Measurements from ENCODE around the gene HORMAD2. TPM values are rescaled to one million over a fixed set of nuclear protein-coding genes. Genes with fewer than 3 reads are reported as not detected.
A peak's percentile ranks its signal among the peaks of the same experiment; 100 is the strongest.
"Not testable (repeated sequence)": the region's sequence is repeated elsewhere in the genome, so short reads cannot be mapped to it uniquely, and the experiment has no call there.

The HORMAD2 gene
- total RNA-seq, 1 donor from 2014 or later = 1.5 TPM

- not testable (repeated sequence) for DNase-seq (ENCODE audit: low spot score); ATAC-seq
Measured at GRCh38 chr22:30100770-30101169, 20.5 kb downstream of the HORMAD2 start.

DNA sequence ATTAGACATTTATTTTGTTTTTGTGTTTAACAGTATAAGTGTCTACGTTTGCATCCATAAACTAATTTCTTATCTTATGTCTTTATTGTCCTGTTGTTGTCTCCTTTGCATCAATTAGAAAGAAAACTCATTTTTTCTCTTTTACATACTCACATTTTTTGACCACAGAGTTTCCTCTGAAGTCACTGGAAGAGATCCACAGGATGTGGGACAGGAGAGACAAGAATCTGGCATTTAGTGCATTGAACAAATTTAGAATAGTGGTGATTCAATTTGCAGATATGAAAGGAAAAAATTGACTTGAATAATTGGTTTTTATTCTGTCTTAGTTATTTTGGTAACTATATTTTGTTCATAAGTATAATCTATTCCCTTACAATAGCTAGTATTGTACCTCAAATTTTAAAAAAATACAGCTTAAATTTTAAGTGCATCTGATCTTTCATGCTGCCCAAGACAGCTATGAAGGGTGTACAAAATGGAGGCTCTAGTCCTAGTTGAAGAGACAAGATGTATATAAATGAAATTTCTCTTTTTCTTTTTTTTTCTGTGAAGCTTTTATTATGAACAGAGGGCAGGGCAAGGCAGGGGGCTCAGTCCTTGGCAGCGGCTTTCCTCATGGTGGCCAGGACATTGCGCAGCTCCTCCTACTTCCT lies 24.4 kb downstream of the HORMAD2 start:
- ATAC-seq (no peak), DNase-seq (ENCODE audit: low spot score) (no peak)

DNA sequence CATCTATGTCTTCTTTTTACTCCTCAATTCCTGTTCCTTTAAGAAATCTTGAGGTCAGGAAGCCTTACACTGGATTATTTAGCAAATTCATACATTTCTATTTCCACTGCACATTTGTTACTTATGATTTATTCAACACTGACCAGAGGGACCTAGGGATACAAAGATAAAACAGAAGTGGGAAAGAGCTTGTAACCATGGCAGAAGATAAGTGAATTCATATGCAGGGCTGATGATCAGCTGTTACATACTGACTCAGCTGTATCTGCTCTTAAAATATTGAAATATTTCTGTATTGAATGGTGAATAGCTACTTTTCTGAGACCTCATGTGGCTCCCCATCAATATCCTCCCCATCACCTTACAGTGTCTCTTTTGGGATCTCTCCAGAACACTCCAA lies 25.2 kb downstream of the HORMAD2 start:
- ATAC-seq (no peak), DNase-seq (ENCODE audit: low spot score) (no peak)

GRCh38 chr22:30113494-30113893 lies 33.2 kb downstream of the HORMAD2 start:
- ATAC-seq (no peak), DNase-seq (ENCODE audit: low spot score) (no peak)

- DNase-seq (ENCODE audit: low spot score) (no peak), ATAC-seq (no peak)
Measured at GRCh38 chr22:30114361-30114760, 34.1 kb downstream of the HORMAD2 start.

GRCh38 chr22:30115705-30116104 lies 35.4 kb downstream of the HORMAD2 start:
- ATAC-seq (no peak), DNase-seq (ENCODE audit: low spot score) (no peak)

- DNase-seq (ENCODE audit: low spot score) (no peak), ATAC-seq (peak; percentile 75)
Measured at GRCh38 chr22:30116362-30117117, 36.3 kb downstream of the HORMAD2 start.

DNA sequence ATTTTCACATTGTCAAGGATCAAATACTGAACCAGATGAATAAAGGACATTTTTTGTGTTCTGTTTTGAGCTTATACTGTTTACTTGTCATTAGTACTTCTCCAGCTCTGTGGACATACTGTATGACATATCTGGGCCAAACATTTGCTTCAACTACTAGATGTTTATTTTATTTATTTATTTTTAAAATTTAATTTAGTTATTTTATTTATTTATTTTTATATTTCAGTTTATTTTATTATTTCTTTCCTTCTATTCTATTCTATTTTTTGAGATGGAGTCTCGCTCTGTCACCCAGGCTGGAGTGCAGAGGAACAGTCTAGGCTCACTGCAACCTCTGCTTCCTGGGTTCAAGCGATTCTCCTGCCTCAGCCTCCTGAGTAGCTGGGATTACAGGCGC lies 37.0 kb downstream of the HORMAD2 start:
- no peak for ATAC-seq
- DNase-seq (ENCODE audit: low spot score) = no peak

DNA sequence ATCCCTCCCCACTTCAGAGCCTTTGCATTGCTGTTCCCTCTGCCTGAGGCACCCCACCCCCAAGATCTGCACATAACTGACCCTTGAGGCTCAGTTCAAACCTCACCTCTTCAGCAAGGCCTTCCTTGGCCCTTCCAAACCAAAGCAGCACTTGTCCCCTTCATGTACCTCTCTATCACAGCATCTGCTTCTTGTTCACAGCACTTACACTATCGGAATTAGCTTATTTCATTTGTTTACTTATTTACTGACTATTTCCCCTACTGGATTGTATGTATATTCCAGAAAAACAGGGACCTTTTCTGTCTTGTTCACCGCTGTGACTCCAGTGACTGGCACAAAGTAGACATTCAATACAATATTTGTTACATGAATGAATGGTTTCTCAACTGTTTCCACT lies 38.0 kb downstream of the HORMAD2 start:
- ATAC-seq (no peak), DNase-seq (ENCODE audit: low spot score) (no peak)

- ATAC-seq = no peak
Measured at GRCh38 chr22:30121960-30122359, 41.7 kb downstream of the HORMAD2 start.

DNA sequence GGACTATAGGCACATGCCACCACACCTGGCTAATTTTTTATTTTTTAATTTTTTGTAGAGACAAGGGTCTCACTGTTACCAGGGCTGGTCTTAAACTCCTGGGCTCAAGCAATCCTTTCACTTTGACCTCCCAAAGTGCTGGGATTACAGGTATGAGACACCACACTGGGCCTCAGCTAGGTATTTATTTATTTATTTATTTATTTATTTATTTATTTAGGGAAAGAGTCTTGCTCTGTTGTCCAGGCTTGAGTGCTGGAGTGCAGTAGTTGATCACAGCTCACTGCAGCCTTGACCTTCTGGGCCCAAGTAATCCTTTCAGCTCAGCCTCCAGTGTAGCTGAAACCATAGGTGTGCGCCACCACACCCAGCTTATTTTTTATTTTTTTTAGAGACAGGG lies 43.2 kb downstream of the HORMAD2 start:
- DNase-seq (ENCODE audit: low spot score) (no peak), ATAC-seq (no peak)

More at GRCh38 chr22:30121960-30122359, 41.7 kb downstream of the HORMAD2 start:
- no peak for DNase-seq (ENCODE audit: low spot score)

GRCh38 chr22:30127749-30128166 lies 47.5 kb downstream of the HORMAD2 start:
- ATAC-seq (no peak), DNase-seq (ENCODE audit: low spot score) (no peak)

- ATAC-seq = no peak
- no peak for DNase-seq (ENCODE audit: low spot score)
Measured at GRCh38 chr22:30128511-30128910, 48.2 kb downstream of the HORMAD2 start.

- no peak for ATAC-seq
- DNase-seq (ENCODE audit: low spot score) = no peak
Measured at GRCh38 chr22:30129636-30130035, 49.4 kb downstream of the HORMAD2 start.

DNA sequence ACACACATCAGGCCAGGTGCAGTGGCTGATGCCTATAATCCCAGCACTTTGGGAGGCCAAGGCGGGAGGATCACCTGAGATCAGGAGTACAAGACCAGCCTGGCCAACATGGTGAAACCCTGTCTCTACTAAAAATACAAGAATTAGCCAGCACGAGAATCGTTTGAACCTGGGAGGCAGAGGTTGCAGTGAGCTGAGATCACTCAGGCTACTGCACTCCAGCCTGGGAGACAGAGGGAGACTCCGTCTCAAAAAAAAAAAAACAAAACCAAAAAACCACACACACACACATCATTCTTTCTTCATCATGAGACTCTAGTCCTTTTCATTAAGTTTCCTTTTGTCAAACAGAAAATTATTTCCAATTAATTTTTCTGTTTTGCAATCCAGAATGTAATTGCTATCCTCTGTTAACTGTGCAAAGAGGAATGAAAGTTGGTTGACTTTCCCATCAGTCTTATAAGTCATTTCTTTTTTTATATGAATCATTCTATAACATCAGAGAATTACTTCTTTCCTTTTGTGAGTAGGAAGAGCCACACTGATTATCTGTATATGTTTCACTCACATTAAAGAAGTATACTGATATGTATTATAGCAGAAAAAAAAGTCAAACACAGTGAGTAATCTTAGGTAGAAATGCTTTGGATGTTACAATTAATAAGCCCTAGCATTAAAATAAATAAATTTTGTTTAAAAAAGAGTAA lies 52.2 kb downstream of the HORMAD2 start:
- DNase-seq (ENCODE audit: low spot score) (no peak), ATAC-seq (no peak)

- DNase-seq (ENCODE audit: low spot score) (no peak), ATAC-seq (no peak)
Measured at GRCh38 chr22:30140414-30140813, 60.1 kb downstream of the HORMAD2 start.

- ATAC-seq = no peak
- DNase-seq (ENCODE audit: low spot score) = no peak
Measured at GRCh38 chr22:30143265-30143664, 63.0 kb downstream of the HORMAD2 start.

DNA sequence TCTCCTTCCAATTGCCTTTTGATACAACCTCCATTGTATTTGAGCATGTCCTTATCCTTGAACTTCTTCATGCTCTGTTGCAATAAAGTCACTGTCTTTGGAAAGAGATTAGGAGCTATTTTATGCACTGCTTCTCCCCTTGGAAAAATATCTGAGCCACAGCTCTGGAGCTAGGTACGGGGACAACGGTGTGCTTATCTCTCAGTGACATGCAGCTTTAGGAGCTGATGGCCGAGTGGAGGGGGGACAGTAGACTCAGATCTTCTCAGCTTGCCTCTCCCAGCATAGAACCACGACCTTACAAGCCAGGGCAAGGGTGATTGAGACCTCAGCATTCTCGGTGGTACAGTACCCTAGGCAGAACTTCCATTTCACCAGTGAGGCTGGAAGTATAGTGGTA lies 64.1 kb downstream of the HORMAD2 start:
- no peak for DNase-seq (ENCODE audit: low spot score)
- ATAC-seq = no peak

DNA sequence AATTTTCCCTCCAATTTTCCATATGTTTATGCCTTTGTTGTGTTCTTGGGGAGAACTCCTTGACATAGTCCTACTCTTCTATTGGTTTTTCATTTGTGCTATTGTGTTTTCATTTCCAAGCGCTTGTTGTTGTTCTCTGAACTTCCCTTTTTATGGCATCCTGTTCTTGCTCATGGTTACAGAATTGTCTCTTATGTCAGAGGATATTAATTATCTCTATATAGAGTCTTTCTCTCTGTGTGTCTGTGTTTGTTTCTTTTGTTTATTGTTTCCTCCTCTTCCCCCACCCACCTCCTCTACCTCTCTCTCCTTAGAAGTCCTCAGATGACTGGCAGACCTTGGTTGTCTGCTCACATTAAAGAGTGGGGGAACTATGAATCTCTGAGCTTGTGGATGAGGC lies 69.9 kb downstream of the HORMAD2 start:
- no peak for ATAC-seq

DNA sequence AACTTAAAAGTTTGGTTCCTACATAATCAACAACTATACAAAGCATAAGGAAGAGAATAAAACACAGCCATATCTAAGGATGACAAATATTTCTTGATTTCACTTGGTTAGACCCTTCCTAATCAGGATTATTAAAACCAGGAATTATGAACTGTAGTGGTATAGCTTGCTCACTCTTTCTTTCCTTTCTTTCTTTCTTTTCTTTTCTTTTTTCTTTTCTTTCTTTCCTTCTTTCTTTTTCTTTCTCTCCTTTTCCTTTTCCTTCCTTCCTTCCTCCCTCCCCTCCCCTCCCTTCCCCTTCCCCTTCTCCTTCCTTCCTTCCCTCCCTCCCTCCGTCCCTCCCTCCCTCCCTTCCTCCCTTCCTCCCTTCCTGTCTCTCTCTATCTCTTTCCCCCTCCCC lies 78.0 kb downstream of the HORMAD2 start:
- ATAC-seq = no peak
- DNase-seq (ENCODE audit: low spot score) = no peak

More for the DNA sequence above, 69.9 kb downstream of the HORMAD2 start:
- no peak for DNase-seq (ENCODE audit: low spot score)

DNA sequence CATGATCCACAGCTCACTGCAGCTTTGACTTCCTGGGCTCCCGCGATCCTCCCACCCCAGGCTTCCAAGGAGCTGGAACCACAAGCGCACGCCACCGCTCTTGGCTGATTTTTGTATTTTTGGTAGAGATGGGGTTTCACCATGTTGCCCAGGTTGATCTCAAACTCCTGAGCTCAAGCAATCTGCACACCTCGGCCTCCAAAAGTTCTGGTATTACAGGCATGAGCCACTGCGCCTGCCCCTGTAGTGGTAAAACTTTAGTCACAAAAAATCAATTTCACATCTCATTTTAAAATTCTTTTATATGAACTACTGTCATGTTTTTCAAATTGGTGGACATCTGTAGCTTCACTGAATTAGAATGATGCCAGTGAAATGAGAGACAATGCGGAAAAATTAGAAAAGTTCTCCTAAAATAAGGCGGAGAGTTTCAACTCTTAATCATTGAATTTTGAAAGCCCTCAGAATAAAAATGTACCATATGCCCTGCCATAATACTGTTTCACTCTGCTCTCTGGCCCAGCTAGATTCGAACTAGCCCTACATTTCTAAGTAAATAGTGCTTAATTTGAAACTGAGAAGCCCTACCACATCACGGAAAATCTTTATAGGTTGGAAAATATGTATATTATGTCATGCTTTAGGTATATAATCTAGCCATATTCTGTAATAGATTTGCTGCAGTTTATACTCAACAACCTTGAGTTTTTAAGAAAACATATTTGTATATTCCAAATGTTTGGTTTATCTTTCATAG lies 78.7 kb downstream of the HORMAD2 start:
- DNase-seq (ENCODE audit: low spot score) = no peak
- ATAC-seq = no peak

Data from left lobe of liver (tissue), 2 donors.